ENCODE results near the gene PPP1CA.

- TF ChIP-seq CTCF (optimal IDR thresholded peaks at IDR 0.05 in 1 of 3, IDR thresholded peaks at IDR 0.05 in 1 of 3, conservative IDR thresholded peaks at IDR 0.05 in 1 of 3; ENCODE audit: extremely low read depth in 1 of 3, insufficient read depth in 2 of 3, low read length in 3 of 3) (no peak), EZH2 (IDR thresholded peaks at IDR 0.05; ENCODE audit: low read length) (no peak)
Observed at GRCh38 chr11:67395555-67396258, 6.0 kb downstream of the PPP1CA start.

All from keratinocyte (primary cell).